Measurements from ENCODE around the gene CCDC6. TPM values are rescaled to one million over a fixed set of nuclear protein-coding genes. Genes with fewer than 3 reads are reported as not detected.

The CCDC6 gene
- total and polyA plus RNA-seq, 9 of the 15 experiments (the other 6 are each of a cell fraction or from before 2014, with no cell fraction given) = 10.4 to 41.0 (median 20.9) TPM

DNA sequence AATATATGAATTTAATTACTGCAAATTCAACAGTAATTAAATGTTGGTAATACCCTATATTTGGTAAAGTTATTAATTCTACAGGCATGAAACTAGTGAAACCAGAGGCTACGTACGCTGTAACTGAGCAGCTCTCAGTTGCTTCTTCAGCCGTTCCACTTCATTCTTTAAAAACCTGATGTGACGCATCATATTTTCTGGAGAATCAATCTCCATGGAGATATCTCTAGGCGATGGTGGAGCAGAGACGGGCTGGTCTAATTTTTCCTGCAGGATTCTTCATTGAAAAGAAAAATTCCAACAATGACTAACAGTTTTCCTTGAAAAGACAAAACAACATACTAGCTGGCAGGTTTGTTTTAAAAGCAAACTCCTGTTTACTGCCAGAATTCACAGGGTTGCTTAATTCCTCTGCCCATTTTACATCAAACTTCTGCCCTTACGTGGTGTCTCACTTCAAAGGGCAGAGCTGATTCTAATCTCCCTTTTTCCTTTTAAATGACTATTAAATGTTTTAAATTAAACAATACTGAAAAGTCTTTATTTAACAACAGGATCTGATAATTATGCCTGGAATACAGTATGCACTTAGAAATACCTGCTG lies 93.7 kb downstream of the CCDC6 start:
- Histone ChIP-seq H4K20me1 (replicated peaks; ENCODE audit: control insufficient read depth, insufficient read depth, low read length) (0 out of 2 replicates have a peak, but pooled peaks cover 5% of the 10 kb centered on the region), H3K9me1 (ENCODE audit: control insufficient read depth, insufficient read depth, low read length) (no peaks in the 10 kb centered on the region), H3K9me3 (replicated peaks; ENCODE audit: control insufficient read depth, insufficient read depth, low read depth, low read length) (no peaks in the 10 kb centered on the region), H3K36me3 (ENCODE audit: control insufficient read depth, insufficient read depth, low read length) (peaks cover 59% of the 10 kb centered on the region), H3K27ac (ENCODE audit: extremely low read depth, low read depth, low read length) (no peak overlapping the region), H3K4me2 (ENCODE audit: insufficient read depth, low read length) (no peak overlapping the region), H3K27me3 (ENCODE audit: control insufficient read depth in 2 of 2, insufficient read depth in 2 of 2, low read length in 2 of 2) (no peaks in the 10 kb centered on the region; a peak in 1 of 5 replicates), H3K4me1 (replicated peaks in 1 of 2; ENCODE audit: control insufficient read depth in 2 of 2, insufficient read depth in 2 of 2, low read length in 2 of 2) (no peaks in the 10 kb centered on the region), H3K4me3 (no peak overlapping the region), H3K79me2 (ENCODE audit: control insufficient read depth, insufficient read depth, low read length) (no peaks in the 10 kb centered on the region), H2AFZ (ENCODE audit: low read depth, low read length) (no peak overlapping the region), H3K9ac (ENCODE audit: insufficient read depth in 1 of 2, low read depth in 2 of 2, low read length in 2 of 2) (no peak overlapping the region)
- DNase-seq (ENCODE audit: extremely low read depth in 1 of 4, low spot score in 3 of 4) = no peak
- ATAC-seq = no peak
- ChIA-PET POLR2A (interaction anchor here (0.8 kb wide), 1 partner anchor 121 kb away, joined by 3 read pairs; no protein-coding TSS in a partner anchor), CTCF (ENCODE audit: low intra/inter-chr PET ratio) (interaction anchor here (0.6 to 0.7 kb wide), 2 partner anchors 577 to 1283 kb away, joined by 3 to 4 read pairs; no protein-coding TSS in a partner anchor)
- 82% methylated on average over 7 of the region's 7 CpGs for WGBS (ENCODE audit: insufficient coverage, low coverage, missing lambda C conversion rate)
- no peak for FAIRE-seq
- in situ Hi-C loops (cut with MboI) (loop anchor here (25.0 kb wide), 2 partner anchors 850 to 1025 kb away; no protein-coding TSS in a partner anchor), intact Hi-C loops (cut with micrococcal nuclease) (no loop called here)
- BruUV-seq (replicated peaks) = no TSS peak
- TF ChIP-seq ZNF507 (tag; conservative IDR thresholded peaks at IDR 0.05) = no peak
- TF ChIP-seq, protein P1, sequence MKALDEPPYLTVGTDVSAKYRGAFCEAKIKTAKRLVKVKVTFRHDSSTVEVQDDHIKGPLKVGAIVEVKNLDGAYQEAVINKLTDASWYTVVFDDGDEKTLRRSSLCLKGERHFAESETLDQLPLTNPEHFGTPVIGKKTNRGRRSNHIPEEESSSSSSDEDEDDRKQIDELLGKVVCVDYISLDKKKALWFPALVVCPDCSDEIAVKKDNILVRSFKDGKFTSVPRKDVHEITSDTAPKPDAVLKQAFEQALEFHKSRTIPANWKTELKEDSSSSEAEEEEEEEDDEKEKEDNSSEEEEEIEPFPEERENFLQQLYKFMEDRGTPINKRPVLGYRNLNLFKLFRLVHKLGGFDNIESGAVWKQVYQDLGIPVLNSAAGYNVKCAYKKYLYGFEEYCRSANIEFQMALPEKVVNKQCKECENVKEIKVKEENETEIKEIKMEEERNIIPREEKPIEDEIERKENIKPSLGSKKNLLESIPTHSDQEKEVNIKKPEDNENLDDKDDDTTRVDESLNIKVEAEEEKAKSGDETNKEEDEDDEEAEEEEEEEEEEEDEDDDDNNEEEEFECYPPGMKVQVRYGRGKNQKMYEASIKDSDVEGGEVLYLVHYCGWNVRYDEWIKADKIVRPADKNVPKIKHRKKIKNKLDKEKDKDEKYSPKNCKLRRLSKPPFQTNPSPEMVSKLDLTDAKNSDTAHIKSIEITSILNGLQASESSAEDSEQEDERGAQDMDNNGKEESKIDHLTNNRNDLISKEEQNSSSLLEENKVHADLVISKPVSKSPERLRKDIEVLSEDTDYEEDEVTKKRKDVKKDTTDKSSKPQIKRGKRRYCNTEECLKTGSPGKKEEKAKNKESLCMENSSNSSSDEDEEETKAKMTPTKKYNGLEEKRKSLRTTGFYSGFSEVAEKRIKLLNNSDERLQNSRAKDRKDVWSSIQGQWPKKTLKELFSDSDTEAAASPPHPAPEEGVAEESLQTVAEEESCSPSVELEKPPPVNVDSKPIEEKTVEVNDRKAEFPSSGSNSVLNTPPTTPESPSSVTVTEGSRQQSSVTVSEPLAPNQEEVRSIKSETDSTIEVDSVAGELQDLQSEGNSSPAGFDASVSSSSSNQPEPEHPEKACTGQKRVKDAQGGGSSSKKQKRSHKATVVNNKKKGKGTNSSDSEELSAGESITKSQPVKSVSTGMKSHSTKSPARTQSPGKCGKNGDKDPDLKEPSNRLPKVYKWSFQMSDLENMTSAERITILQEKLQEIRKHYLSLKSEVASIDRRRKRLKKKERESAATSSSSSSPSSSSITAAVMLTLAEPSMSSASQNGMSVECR (CRISPR knock-in tag; IDR thresholded peaks at IDR 0.05) = no peak
- TF ChIP-seq EP300 (IDR thresholded peaks at IDR 0.05; ENCODE audit: low read length) = no peak
- no peak for TF ChIP-seq ZFX (CRISPR knock-in tag; IDR thresholded peaks at IDR 0.05)
- no peak for TF ChIP-seq RBM14 (IDR thresholded peaks at IDR 0.05; ENCODE audit: borderline replicate concordance, insufficient read depth, low read depth, low read length)
- no peak for TF ChIP-seq RBFOX2 (IDR thresholded peaks at IDR 0.05; ENCODE audit: low read depth, low read length)
- TF ChIP-seq ZNF766 (CRISPR knock-in tag; conservative IDR thresholded peaks at IDR 0.05) = no peak
- no peak for TF ChIP-seq L3MBTL2 (IDR thresholded peaks at IDR 0.05)
- no peak for TF ChIP-seq ZNF274 (IDR thresholded peaks at IDR 0.05; ENCODE audit: borderline replicate concordance, low read depth, low read length)
- TF ChIP-seq TFE3 (CRISPR knock-in tag; IDR thresholded peaks at IDR 0.05) = no peak
- no peak for TF ChIP-seq TFAM (CRISPR knock-in tag; conservative IDR thresholded peaks at IDR 0.05)
- TF ChIP-seq ZNF239 (CRISPR knock-in tag; IDR thresholded peaks at IDR 0.05) = no peak
- no peak for TF ChIP-seq ZBTB2 (IDR thresholded peaks at IDR 0.05)
